Lower leg skin (tissue), 3 donors: Measurements from ENCODE around the gene LARP7.

Experiments
- CTCF ChIP-seq, 3 donors: fragments of 450-650 bp; IDR thresholded peaks; one replicate each; pipeline ENCODE4 v1.5.1; 2016; ENCODE audit warnings: antibody characterized with exemption in 3 of 3, mild to moderate bottlenecking in 3 of 3, moderate library complexity in 2 of 3
- POLR2A ChIP-seq, 2 donors: fragments of 450-650 bp; IDR thresholded peaks; one replicate each; pipeline ENCODE4 v1.6.1; 2016 to 2017; ENCODE audit warnings: antibody characterized with exemption in 2 of 2, mild to moderate bottlenecking in 1 of 2, moderate library complexity in 1 of 2

GRCh38 chr4:112673076-112673475, 36.1 kb downstream of the LARP7 start:
- no peak for TF ChIP-seq CTCF (IDR thresholded peaks at IDR 0.05)
- TF ChIP-seq POLR2A (IDR thresholded peaks at IDR 0.05): no peak
